Neural cell (in vitro differentiated cells): Measurements from ENCODE around the gene STX18. TPM values are rescaled to one million over a fixed set of nuclear protein-coding genes. Genes with fewer than 3 reads are reported as not detected.

Experiments used
- H2AFZ ChIP-seq: fragments of 200-600, 300-800 bp; sonication (generic), shearing (Covaris generic); 2 replicates; pipeline ENCODE4 v1.6.0; 2014; ENCODE audit warnings: low read depth, mild to moderate bottlenecking, antibody characterized with exemption, low read length, moderate library complexity
- H3F3A ChIP-seq: fragments of 200-600 bp; shearing (Covaris generic); 2 replicates; pipeline ENCODE4 v1.6.1; 2016; ENCODE audit warnings: mild to moderate bottlenecking, moderate library complexity, mixed read lengths, antibody characterized with exemption, low read length; ENCODE audit not compliant: insufficient read depth, poor library complexity, severe bottlenecking
- H3K27ac ChIP-seq: fragments of 200-600, 300-800 bp; sonication (generic), shearing (Covaris generic); 2 replicates; pipeline ENCODE4 v1.5.1; 2014; ENCODE audit warnings: mild to moderate bottlenecking, low read length, moderate library complexity
- H3K27me3 ChIP-seq: fragments of 300-800, 200-600 bp; sonication (generic), shearing (Covaris generic); 2 replicates; pipeline ENCODE4 v1.6.0; 2014; ENCODE audit warnings: mild to moderate bottlenecking, low read depth, low read length, moderate library complexity; ENCODE audit not compliant: insufficient read depth
- H3K36me3 ChIP-seq: fragments of 300-800, 200-600 bp; sonication (generic), shearing (Covaris generic); 2 replicates; pipeline ENCODE4 v1.5.1; 2014; ENCODE audit warnings: mild to moderate bottlenecking, antibody characterized with exemption, low read length, moderate library complexity; ENCODE audit not compliant: insufficient read depth
- H3K4me2 ChIP-seq: fragments of 300-800, 200-600 bp; sonication (generic), shearing (Covaris generic); 2 replicates; pipeline ENCODE4 v1.6.0; 2014; ENCODE audit warnings: mild to moderate bottlenecking, low read length
- H3K4me3 ChIP-seq: fragments of 300-800, 200-600 bp; sonication (generic), shearing (Covaris generic); 2 replicates; pipeline ENCODE4 v1.5.1; 2014; ENCODE audit warnings: mild to moderate bottlenecking, low read length, moderate library complexity
- H3K79me2 ChIP-seq: fragments of 200-600 bp; shearing (Covaris generic); replicated peaks from 2 replicates; pipeline ENCODE4 v1.6.0; 2014; ENCODE audit warnings: mild to moderate bottlenecking, low read length, moderate library complexity; ENCODE audit not compliant: insufficient read depth
- H3K9ac ChIP-seq: fragments of 300-800, 200-600 bp; sonication (generic), shearing (Covaris generic); 2 replicates; pipeline ENCODE4 v1.6.1; 2016; ENCODE audit warnings: mild to moderate bottlenecking, low read length, mixed read lengths
- H3K9me2 ChIP-seq: fragments of 200-600 bp; shearing (Covaris generic); 2 replicates; pipeline ENCODE4 v1.6.1; 2016; ENCODE audit warnings: mild to moderate bottlenecking, low read length, mixed read lengths; ENCODE audit not compliant: insufficient read depth
- H3K9me3 ChIP-seq: fragments of 200-600, 300-800 bp; sonication (generic), shearing (Covaris generic); 2 replicates; pipeline ENCODE4 v1.6.1; 2016; ENCODE audit warnings: mild to moderate bottlenecking, mixed run types, low read length, moderate library complexity, mixed read lengths
- H4K20me1 ChIP-seq: fragments of 200-600 bp; shearing (Covaris generic); 2 replicates; pipeline ENCODE4 v1.6.1; 2016; ENCODE audit warnings: mild to moderate bottlenecking, mixed run types; ENCODE audit not compliant: insufficient read depth
- CTCF ChIP-seq: fragments of 450-650 bp; IDR thresholded peaks from 2 replicates; pipeline ENCODE4 v1.5.1; 2014; ENCODE audit warnings: antibody characterized with exemption, mild to moderate bottlenecking, moderate library complexity; ENCODE audit not compliant: poor library complexity, severe bottlenecking
- EP300 ChIP-seq: fragments of 450-650 bp; conservative IDR thresholded peaks from 2 replicates; pipeline ENCODE4 v1.6.1; 2014; ENCODE audit warnings: antibody characterized with exemption, mild to moderate bottlenecking, moderate library complexity; ENCODE audit not compliant: poor library complexity, severe bottlenecking
- EZH2 ChIP-seq: fragments of 200-600, 300-800 bp; shearing (Covaris generic), sonication (generic); IDR thresholded peaks from 2 replicates; pipeline ENCODE4 v1.6.1; 2014; ENCODE audit warnings: antibody characterized with exemption, low read length, borderline replicate concordance, mild to moderate bottlenecking; ENCODE audit not compliant: insufficient read depth, poor library complexity, severe bottlenecking
- MXI1 ChIP-seq: fragments of 450-650 bp; conservative IDR thresholded peaks from 2 replicates; pipeline ENCODE4 v1.6.1; 2014; ENCODE audit warnings: antibody characterized with exemption, mild to moderate bottlenecking; ENCODE audit not compliant: poor library complexity, severe bottlenecking
- POLR2AphosphoS5 ChIP-seq: IDR thresholded peaks from 2 replicates; pipeline ENCODE4 v1.6.1; 2012
- RAD21 ChIP-seq: fragments of 450-650 bp; conservative IDR thresholded peaks from 2 replicates; pipeline ENCODE4 v1.6.1; 2014; ENCODE audit warnings: antibody characterized with exemption, mild to moderate bottlenecking, moderate library complexity
- REST ChIP-seq: IDR thresholded peaks from 2 replicates; pipeline ENCODE4 v1.6.1; 2012; ENCODE audit warnings: borderline replicate concordance
- SMC3 ChIP-seq: fragments of 450-650 bp; conservative IDR thresholded peaks from 2 replicates; pipeline ENCODE4 v1.6.1; 2014; ENCODE audit warnings: antibody characterized with exemption, mild to moderate bottlenecking, moderate library complexity; ENCODE audit not compliant: poor library complexity
- TAF1 ChIP-seq: IDR thresholded peaks from 2 replicates; pipeline ENCODE4 v1.6.1; 2012; ENCODE audit warnings: low read depth
- polyA plus RNA-seq: library from polyadenylated mRNA; depleted of rRNA; stranded (reverse); fragments of >200 nt; gene quantifications from 2 replicates; pipeline ENCODE4 v1.2.3, GENCODE V29; 2014

STX18 gene
- polyA plus RNA-seq, 1 donor from 2014 or later: 64.5 TPM

GRCh38 chr4:4535590-4535989, 6.3 kb downstream of the STX18 start:
- no peaks in the 10 kb centered on the region for H3K9me2 ChIP-seq
- H3K9me3 ChIP-seq: no peaks in the 10 kb centered on the region
- no peak overlapping the region for H3K4me2 ChIP-seq
- H3K27ac ChIP-seq: no peak overlapping the region
- H4K20me1 ChIP-seq: no peaks in the 10 kb centered on the region
- TF ChIP-seq EP300 (no peak), EZH2 (no peak), CTCF (no peak), SMC3 (no peak), MXI1 (no peak), RAD21 (no peak), TAF1 (no peak), REST (no peak)
- no peaks in the 10 kb centered on the region for H3K27me3 ChIP-seq
- H3K4me3 ChIP-seq: no peak overlapping the region
- H3K9ac ChIP-seq: no peak overlapping the region
- H2AFZ ChIP-seq: no peak overlapping the region
- H3F3A ChIP-seq: no peaks in the 10 kb centered on the region
- H3K79me2 ChIP-seq: peaks cover 62% of the 10 kb centered on the region
- H3K36me3 ChIP-seq: no peaks in the 10 kb centered on the region

GRCh38 chr4:4534515-4535145, 7.2 kb downstream of the STX18 start:
- H3F3A ChIP-seq: no peaks in the 10 kb centered on the region
- H3K27me3 ChIP-seq: no peaks in the 10 kb centered on the region
- no peak overlapping the region for H3K4me2 ChIP-seq
- no peaks in the 10 kb centered on the region for H3K9me2 ChIP-seq
- H3K79me2 ChIP-seq: peaks cover 53% of the 10 kb centered on the region
- no peak overlapping the region for H2AFZ ChIP-seq
- no peak overlapping the region for H3K4me3 ChIP-seq
- no peak overlapping the region for H3K27ac ChIP-seq
- no peaks in the 10 kb centered on the region for H4K20me1 ChIP-seq
- H3K9ac ChIP-seq: no peak overlapping the region
- no peaks in the 10 kb centered on the region for H3K9me3 ChIP-seq
- TF ChIP-seq RAD21 (no peak), CTCF (no peak), EZH2 (no peak), TAF1 (no peak), MXI1 (no peak), POLR2AphosphoS5 (no peak), REST (no peak), EP300 (no peak), SMC3 (no peak)
- H3K36me3 ChIP-seq: no peaks in the 10 kb centered on the region
